ENCODE data around the gene VGLL4. TPM values are rescaled to one million over a fixed set of nuclear protein-coding genes. Genes with fewer than 3 reads are reported as not detected.

Gene VGLL4
- total RNA-seq, 6 donors from 2014 or later = 46.5 to 93.6 (median 60.1) TPM

DNA sequence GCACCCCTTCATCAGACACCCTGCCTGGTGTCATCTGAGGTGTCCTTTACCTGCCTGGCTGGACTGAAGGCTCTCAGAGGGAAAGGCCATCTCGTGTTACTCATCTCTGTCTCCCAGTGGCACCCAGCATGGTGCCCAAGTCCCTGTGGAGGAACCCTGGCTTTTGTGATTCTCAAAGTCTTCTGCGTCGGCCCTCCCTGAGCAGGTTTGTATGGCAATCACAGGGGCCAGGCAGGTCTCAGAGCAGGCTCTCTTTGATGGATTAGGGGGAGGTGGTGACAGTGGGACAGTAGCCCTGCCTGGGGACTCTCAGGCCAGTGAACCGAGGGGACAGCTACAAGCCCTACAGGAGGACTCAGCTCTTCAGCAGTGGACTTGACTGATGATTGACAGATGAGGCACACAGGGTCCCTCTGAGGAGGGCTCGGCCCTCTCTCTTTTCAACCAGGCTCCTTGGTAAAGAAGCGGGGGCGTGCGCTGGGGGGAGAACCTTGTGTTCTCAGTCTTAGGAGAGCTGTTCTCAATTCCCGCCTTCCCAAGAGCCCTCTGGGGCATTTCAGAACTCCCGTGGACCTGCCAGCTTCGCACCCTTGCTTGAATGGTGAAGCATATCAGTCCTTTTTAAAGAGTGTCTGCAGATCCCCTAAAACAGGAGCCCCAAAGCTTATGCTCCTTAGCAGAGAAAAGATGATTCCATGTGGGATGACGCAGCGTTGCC, 108.3 kb downstream of the VGLL4 start:
- no peaks in the 10 kb centered on the region for H3K4me1 ChIP-seq

DNA sequence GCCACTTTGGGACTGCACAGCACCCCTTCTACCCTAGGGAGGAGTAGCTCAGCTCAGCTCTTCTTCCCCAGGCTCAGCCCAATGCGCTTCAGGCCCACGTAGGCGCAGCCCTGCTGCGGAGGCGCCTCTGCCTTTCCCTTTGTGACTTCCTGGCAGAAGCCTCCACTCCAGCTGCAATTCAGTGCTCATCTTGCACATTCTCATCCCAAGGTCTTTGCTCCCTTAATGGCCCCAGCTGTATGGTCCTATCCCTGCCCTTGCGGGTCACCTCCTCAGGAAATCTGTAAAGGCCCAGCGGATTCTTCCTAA, 109.0 kb downstream of the VGLL4 start:
- ATAC-seq (ENCODE audit: low FRiP score in 2 of 2) = no peak
- no peaks in the 10 kb centered on the region for H3K9me3 ChIP-seq
- H3K27me3 ChIP-seq = no peaks in the 10 kb centered on the region
- 98 to 100% methylated on average over 5 to 7 of the region's 7 CpGs for WGBS, 2 donors
- no peak overlapping the region for H3K27ac ChIP-seq
- TF ChIP-seq POLR2A (IDR thresholded peaks at IDR 0.05) (no peak), EP300 (IDR thresholded peaks at IDR 0.05) (no peak), POLR2AphosphoS5 (IDR thresholded peaks at IDR 0.05) (no peak)
- TF ChIP-seq, protein P1, sequence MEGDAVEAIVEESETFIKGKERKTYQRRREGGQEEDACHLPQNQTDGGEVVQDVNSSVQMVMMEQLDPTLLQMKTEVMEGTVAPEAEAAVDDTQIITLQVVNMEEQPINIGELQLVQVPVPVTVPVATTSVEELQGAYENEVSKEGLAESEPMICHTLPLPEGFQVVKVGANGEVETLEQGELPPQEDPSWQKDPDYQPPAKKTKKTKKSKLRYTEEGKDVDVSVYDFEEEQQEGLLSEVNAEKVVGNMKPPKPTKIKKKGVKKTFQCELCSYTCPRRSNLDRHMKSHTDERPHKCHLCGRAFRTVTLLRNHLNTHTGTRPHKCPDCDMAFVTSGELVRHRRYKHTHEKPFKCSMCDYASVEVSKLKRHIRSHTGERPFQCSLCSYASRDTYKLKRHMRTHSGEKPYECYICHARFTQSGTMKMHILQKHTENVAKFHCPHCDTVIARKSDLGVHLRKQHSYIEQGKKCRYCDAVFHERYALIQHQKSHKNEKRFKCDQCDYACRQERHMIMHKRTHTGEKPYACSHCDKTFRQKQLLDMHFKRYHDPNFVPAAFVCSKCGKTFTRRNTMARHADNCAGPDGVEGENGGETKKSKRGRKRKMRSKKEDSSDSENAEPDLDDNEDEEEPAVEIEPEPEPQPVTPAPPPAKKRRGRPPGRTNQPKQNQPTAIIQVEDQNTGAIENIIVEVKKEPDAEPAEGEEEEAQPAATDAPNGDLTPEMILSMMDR (IDR thresholded peaks at IDR 0.05) = no peak
- no peaks in the 10 kb centered on the region for H3K36me3 ChIP-seq
- no peak overlapping the region for H3K4me3 ChIP-seq
- no peaks in the 10 kb centered on the region for H3K4me1 ChIP-seq
- DNase-seq = peak in 1 of 2 donors; percentile 52

More for the DNA sequence above, 108.3 kb downstream of the VGLL4 start:
- no peak overlapping the region for H3K27ac ChIP-seq
- no peak for TF ChIP-seq EP300 (IDR thresholded peaks at IDR 0.05)
- no peak for TF ChIP-seq POLR2AphosphoS5 (IDR thresholded peaks at IDR 0.05)
- TF ChIP-seq, protein P1 (IDR thresholded peaks at IDR 0.05) = no peak
- TF ChIP-seq POLR2A (IDR thresholded peaks at IDR 0.05) = no peak
- no peaks in the 10 kb centered on the region for H3K36me3 ChIP-seq
- ATAC-seq (ENCODE audit: low FRiP score in 2 of 2) = no peak
- WGBS, 2 donors = 90 to 97% methylated on average over 8 to 13 of the region's 13 CpGs
- H3K27me3 ChIP-seq = no peaks in the 10 kb centered on the region
- H3K4me3 ChIP-seq = no peak overlapping the region
- no peaks in the 10 kb centered on the region for H3K9me3 ChIP-seq
- DNase-seq = no peak

DNA sequence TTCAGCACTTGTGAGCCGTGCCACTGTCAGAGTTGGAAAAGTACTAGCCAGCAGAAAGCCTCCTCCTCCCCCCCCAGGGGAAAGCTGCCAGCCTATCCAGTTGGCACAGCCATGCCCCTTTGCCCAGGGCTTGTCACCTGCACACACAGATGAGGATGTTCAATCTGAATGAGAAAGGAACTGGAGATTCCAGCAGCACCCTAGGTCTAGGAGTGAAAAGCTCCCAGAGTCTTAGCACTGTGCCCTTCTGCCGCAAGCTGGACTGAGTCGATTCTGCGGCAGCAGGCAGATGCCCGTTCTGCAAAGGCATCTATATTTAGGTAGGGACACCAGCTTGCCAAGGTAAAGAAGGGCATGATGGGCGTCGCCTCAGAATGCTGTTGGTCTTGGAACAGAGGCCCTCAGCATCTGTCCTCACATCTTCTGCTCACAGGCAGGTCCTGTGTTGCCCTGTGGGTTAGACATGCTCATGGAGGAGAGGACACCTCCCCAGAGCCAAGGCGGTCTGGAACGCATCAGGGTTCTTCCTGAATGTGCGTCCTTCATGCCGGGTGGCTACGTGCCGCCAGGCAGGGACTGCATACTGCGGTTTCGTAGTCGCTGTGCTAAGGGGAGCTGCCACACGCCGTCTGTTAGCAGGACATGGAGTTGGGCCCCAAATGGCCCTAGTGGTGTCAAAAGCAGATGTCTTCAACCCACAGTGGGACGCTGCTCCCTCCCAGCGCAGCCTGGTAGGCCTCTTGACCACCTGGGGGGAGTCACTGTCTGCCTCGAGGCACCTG, 109.5 kb downstream of the VGLL4 start:
- Histone ChIP-seq H3K36me3 (no peaks in the 10 kb centered on the region), H3K4me1 (no peaks in the 10 kb centered on the region), H3K9me3 (no peaks in the 10 kb centered on the region), H3K27ac (no peak overlapping the region), H3K4me3 (no peak overlapping the region), H3K27me3 (no peaks in the 10 kb centered on the region)
- WGBS, 2 donors = 75 to 96% methylated on average over 1 to 21 of the region's 21 CpGs
- TF ChIP-seq POLR2AphosphoS5 (IDR thresholded peaks at IDR 0.05) (no peak), EP300 (IDR thresholded peaks at IDR 0.05) (no peak), POLR2A (IDR thresholded peaks at IDR 0.05) (no peak)
- TF ChIP-seq, protein P1 (IDR thresholded peaks at IDR 0.05) = no peak
- ATAC-seq (ENCODE audit: low FRiP score in 2 of 2) (no peak), DNase-seq (no peak)

DNA sequence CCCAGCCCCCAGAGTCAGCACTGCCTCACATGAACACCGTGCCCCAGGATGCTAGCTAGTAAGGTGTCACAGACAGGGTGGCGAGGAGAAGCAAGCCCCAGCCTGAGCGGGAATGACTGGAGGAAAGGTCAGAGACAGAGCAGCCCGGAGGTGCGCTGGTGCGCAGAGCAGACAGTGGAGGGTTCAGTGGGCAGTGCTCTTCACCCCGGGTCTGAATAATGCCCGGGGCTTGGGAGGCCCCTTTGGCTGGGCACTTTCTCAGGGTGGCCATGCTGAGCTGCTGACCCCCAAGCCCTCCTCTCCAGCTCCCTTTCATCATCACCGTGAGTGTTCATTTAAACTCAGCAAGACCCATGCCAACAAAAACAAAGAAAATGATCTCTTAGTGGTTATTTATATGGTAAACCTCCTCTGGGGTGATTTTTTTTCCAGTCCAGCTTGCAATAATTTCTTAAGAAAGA, 110.8 kb downstream of the VGLL4 start:
- DNase-seq (no peak), ATAC-seq (ENCODE audit: low FRiP score in 2 of 2) (no peak)
- TF ChIP-seq POLR2A (IDR thresholded peaks at IDR 0.05) = no peak
- TF ChIP-seq, protein P1 (IDR thresholded peaks at IDR 0.05) = no peak
- no peak for TF ChIP-seq POLR2AphosphoS5 (IDR thresholded peaks at IDR 0.05)
- no peak for TF ChIP-seq EP300 (IDR thresholded peaks at IDR 0.05)

More for the DNA sequence above, 110.8 kb downstream of the VGLL4 start:
- H3K36me3 ChIP-seq = no peaks in the 10 kb centered on the region
- H3K4me3 ChIP-seq = no peak overlapping the region
- no peaks in the 10 kb centered on the region for H3K4me1 ChIP-seq
- no peaks in the 10 kb centered on the region for H3K27me3 ChIP-seq
- no peak overlapping the region for H3K27ac ChIP-seq
- 93 to 97% methylated on average over 7 to 9 of the region's 9 CpGs for WGBS, 2 donors
- H3K9me3 ChIP-seq = no peaks in the 10 kb centered on the region
